GM18907 (cell line): ENCODE data around the gene LNX1.
A peak's percentile ranks its signal among the peaks of the same experiment; 100 is the strongest.
"Not testable (repeated sequence)": the region's sequence is repeated elsewhere in the genome, so short reads cannot be mapped to it uniquely, and the experiment has no call there.

Source experiments
- ATAC-seq: cut with Tn5 transposase; IDR thresholded peaks from one replicate; pipeline ENCODE4 v1.9.1; 2021; ENCODE audit warnings: mild to moderate bottlenecking, moderate library complexity; ENCODE audit not compliant: unreplicated experiment

The LNX1 gene

GRCh38 chr4:53477038-53477565 lies 114.2 kb downstream of the LNX1 start:
- ATAC-seq, result no peak

GRCh38 chr4:53476232-53477037 lies 114.9 kb downstream of the LNX1 start:
- no peak for ATAC-seq

DNA sequence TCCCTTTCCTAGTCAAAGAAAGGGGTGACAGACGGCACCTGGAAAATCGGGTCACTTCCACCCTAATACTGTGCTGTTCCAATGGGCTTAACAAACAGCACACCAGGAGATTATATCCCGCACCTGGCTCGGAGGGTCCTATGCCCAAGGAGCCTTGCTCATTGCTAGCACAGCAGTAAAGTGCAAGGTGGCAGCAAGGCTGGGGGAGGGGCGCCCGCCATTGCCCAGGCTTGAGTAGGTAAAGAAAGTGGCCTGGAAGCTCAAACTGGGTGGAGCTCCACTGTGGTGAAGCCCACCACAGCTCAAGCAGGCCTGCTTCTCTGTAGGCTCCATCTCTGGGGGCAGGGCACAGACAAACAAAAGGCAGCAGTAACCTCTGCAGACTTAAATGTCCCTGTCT lies 124.7 kb downstream of the LNX1 start:
- ATAC-seq, result not testable (repeated sequence)

- no peak for ATAC-seq
Observed at GRCh38 chr4:53465891-53466290, 125.4 kb downstream of the LNX1 start.

GRCh38 chr4:53465281-53465680 lies 126.0 kb downstream of the LNX1 start:
- no peak for ATAC-seq

- no peak for ATAC-seq
Observed at GRCh38 chr4:53463340-53463739, 127.9 kb downstream of the LNX1 start.

- no peak for ATAC-seq
Observed at GRCh38 chr4:53461244-53461643, 130.0 kb downstream of the LNX1 start.

GRCh38 chr4:53459548-53459947 lies 131.7 kb downstream of the LNX1 start:
- no peak for ATAC-seq

- ATAC-seq, result no peak
Observed at GRCh38 chr4:53456178-53456577, 135.1 kb downstream of the LNX1 start.

GRCh38 chr4:53455766-53456165 lies 135.5 kb downstream of the LNX1 start:
- ATAC-seq, result no peak

DNA sequence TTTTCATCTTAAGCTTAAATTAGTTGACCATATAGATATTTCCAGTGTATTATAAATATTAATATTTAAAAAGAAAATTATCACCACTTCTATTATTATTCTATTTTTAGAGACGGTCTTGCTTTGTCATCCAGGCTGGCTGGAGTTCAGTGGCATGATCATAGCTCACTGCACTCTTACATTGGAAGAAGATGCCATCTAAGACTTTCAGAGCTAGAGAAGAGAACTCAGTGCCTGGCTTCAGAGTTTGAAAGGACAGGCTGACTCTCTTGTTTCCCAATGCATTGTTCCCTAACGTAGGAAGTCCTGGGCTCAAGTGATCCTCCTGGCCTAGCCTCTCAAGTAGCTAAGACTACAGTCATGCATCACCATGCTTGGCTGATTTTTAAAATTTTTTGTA lies 137.9 kb downstream of the LNX1 start:
- no peak for ATAC-seq

DNA sequence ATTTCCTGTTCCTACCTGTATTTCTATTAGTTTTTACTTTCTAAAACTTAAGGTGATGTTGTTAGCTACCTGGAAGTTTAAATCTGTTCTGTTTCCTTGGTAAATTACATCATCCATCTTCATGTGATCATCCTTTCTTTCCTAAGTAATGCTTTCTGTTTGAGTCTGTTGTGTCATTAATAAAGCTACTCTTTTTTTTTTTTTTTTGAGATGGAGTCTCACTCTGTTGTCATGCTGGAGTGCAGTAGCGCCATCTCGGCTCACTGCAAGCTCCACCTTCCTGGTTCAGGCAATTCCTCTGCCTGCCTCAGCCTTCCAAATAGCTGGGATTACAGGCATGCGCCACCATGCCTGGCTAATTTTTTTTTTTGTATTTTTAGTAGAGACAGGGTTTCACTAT lies 140.5 kb downstream of the LNX1 start:
- no peak for ATAC-seq

GRCh38 chr4:53444954-53445353 lies 146.3 kb downstream of the LNX1 start:
- ATAC-seq, result no peak

DNA sequence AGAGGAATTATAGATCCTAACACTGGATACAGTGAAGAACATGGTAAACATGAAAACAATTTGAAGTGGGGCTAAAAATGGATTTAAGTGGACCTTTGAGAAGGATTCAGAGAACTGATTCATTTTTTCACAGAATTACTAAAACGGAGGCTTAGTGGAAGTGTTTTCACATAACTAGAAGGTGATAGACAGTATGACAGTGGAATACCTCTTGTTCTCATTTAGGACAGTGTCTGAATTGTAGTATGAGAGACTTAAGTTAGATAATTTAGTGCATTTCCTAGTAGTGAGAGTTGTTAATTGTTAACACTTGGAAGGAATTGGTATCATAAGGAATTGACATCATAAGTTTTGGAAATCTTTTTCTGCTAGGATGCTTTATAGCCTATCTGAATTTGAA lies 149.7 kb downstream of the LNX1 start:
- ATAC-seq, result no peak

DNA sequence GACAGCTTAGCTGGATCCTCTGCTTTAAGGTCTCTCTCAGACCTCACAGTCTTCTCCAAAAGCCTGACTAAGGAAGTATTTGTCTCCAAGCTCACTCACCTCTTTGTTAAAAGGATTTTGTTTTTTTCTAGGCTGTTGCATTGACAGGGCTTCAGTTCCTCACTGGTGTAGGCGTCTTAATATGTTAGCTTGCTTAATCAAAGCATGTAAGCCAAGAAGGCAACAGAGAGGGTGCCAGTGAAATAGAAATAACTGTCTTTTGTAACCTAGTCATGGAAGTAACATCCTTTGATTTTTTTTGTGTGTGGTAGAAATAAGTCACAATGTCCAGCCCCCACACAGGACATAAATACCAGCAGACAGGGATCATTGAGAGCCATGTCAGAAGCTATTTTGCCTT lies 155.0 kb downstream of the LNX1 start:
- ATAC-seq, result no peak

- ATAC-seq, result peak; percentile 67
Observed at GRCh38 chr4:53432528-53433424, 158.5 kb downstream of the LNX1 start.

GRCh38 chr4:53431052-53431451 lies 160.2 kb downstream of the LNX1 start:
- peak; percentile 47 for ATAC-seq

GRCh38 chr4:53427366-53427765 lies 163.9 kb downstream of the LNX1 start:
- ATAC-seq, result no peak

- ATAC-seq, result no peak
Observed at GRCh38 chr4:53424280-53424679, 167.0 kb downstream of the LNX1 start.

GRCh38 chr4:53422367-53422766 lies 168.9 kb downstream of the LNX1 start:
- no peak for ATAC-seq

DNA sequence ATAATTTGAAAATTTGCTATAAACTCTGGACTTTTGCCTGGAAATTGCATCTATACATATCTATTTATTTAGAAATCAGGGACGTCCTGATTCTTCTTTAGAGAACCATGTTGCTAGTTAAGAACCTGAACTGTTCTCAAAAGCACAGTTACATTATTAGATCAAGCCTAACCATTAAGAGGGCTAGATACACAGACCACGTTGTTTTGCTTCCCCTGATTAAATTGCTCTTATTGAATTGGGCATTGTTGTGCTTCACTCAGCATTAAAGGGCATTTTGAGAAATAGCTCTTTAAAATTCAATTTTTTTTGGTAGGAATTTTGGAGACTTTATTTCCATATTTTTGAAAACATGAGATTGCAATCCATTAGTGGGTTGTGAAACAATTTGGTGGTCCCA lies 169.5 kb downstream of the LNX1 start:
- ATAC-seq, result no peak

DNA sequence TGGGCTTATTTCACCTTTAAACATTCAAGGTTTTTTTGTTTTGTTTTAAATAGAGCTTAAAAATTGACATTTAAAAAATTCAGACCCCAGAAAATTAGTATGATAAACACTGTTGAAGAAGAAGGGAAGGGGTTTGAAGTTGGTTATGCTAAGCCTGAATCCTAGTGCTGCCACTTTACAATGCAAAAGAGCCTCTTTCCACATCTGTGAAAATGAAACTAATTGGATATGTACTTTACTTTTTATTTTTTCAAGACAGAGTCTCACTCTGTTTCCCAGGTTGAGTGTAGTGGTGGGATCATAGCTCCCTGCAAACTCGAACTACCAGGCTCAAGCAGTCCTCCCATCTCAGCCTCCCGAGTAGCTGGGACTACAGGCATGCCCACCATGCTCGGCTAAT lies 172.1 kb downstream of the LNX1 start:
- ATAC-seq, result no peak
